MM.1S (cell line): ENCODE results near the gene CCDC93.

Experiments
- EZH2 ChIP-seq: fragments of 300-600 bp; sonication (generic); optimal IDR thresholded peaks from 2 replicates; pipeline ENCODE3; 2017; ENCODE audit warnings: low read depth, mild to moderate bottlenecking, antibody characterized with exemption, low read length, mixed read lengths
- EZH2phosphoT487 ChIP-seq: fragments of 300-600 bp; sonication (generic); IDR thresholded peaks from 2 replicates; pipeline ENCODE4 v1.6.1; 2018; ENCODE audit warnings: antibody characterized with exemption, low read length
- TF ChIP-seq, protein P1 (sequence below): fragments of 300-600 bp; sonication (generic); IDR thresholded peaks from 2 replicates; pipeline ENCODE4 v1.5.1; 2016; ENCODE audit warnings: antibody characterized with exemption, low read length, mixed read lengths

- TF ChIP-seq, protein P1, sequence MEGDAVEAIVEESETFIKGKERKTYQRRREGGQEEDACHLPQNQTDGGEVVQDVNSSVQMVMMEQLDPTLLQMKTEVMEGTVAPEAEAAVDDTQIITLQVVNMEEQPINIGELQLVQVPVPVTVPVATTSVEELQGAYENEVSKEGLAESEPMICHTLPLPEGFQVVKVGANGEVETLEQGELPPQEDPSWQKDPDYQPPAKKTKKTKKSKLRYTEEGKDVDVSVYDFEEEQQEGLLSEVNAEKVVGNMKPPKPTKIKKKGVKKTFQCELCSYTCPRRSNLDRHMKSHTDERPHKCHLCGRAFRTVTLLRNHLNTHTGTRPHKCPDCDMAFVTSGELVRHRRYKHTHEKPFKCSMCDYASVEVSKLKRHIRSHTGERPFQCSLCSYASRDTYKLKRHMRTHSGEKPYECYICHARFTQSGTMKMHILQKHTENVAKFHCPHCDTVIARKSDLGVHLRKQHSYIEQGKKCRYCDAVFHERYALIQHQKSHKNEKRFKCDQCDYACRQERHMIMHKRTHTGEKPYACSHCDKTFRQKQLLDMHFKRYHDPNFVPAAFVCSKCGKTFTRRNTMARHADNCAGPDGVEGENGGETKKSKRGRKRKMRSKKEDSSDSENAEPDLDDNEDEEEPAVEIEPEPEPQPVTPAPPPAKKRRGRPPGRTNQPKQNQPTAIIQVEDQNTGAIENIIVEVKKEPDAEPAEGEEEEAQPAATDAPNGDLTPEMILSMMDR: no peak
- TF ChIP-seq EZH2phosphoT487: no peak
- no peak for TF ChIP-seq EZH2
Observed at GRCh38 chr2:117960231-117960630, 53.6 kb downstream of the CCDC93 start.
